Measurements from ENCODE around the gene GUCD1.

GUCD1 gene

GRCh38 chr22:24580276-24580675, 25.3 kb upstream of the GUCD1 start:
- no peak for TF ChIP-seq CTCF (conservative IDR thresholded peaks at IDR 0.05; ENCODE audit: low read length)
- DNase-seq (ENCODE audit: low read depth), result peak; percentile 93
- H3K4me3 ChIP-seq (ENCODE audit: low read length), result no peak overlapping the region

GRCh38 chr22:24579258-24579601, 24.3 kb upstream of the GUCD1 start:
- no peak for TF ChIP-seq CTCF (conservative IDR thresholded peaks at IDR 0.05; ENCODE audit: low read length)
- no peak for DNase-seq (ENCODE audit: low read depth)
- H3K4me3 ChIP-seq (ENCODE audit: low read length), result no peak overlapping the region

GRCh38 chr22:24578355-24579257, 23.7 kb upstream of the GUCD1 start:
- no peak for TF ChIP-seq CTCF (conservative IDR thresholded peaks at IDR 0.05; ENCODE audit: low read length)
- H3K4me3 ChIP-seq (ENCODE audit: low read length), result no peak overlapping the region
- DNase-seq (ENCODE audit: low read depth), result peak; percentile 43

- TF ChIP-seq CTCF (conservative IDR thresholded peaks at IDR 0.05; ENCODE audit: low read length), result no peak
- DNase-seq (ENCODE audit: low read depth), result no peak
- no peak overlapping the region for H3K4me3 ChIP-seq (ENCODE audit: low read length)
These were observed 21.8 kb upstream of the GUCD1 start for GRCh38 chr22:24576778-24577177.

- TF ChIP-seq CTCF (conservative IDR thresholded peaks at IDR 0.05; ENCODE audit: low read length), result no peak
- no peak for DNase-seq (ENCODE audit: low read depth)
- H3K4me3 ChIP-seq (ENCODE audit: low read length), result no peak overlapping the region
These were observed 16.3 kb upstream of the GUCD1 start for GRCh38 chr22:24571266-24571665.

- no peak for DNase-seq (ENCODE audit: low read depth)
- TF ChIP-seq CTCF (conservative IDR thresholded peaks at IDR 0.05; ENCODE audit: low read length), result no peak
- H3K4me3 ChIP-seq (ENCODE audit: low read length), result no peak overlapping the region
These were observed 12.7 kb upstream of the GUCD1 start for GRCh38 chr22:24567668-24568067.

GRCh38 chr22:24566899-24567511, 12.1 kb upstream of the GUCD1 start:
- H3K4me3 ChIP-seq (ENCODE audit: low read length), result no peak overlapping the region
- DNase-seq (ENCODE audit: low read depth), result peak; percentile 28
- no peak for TF ChIP-seq CTCF (conservative IDR thresholded peaks at IDR 0.05; ENCODE audit: low read length)
